ENCODE results near the gene RUNX1.
A peak's percentile ranks its signal among the peaks of the same experiment; 100 is the strongest.

RUNX1 gene

DNA sequence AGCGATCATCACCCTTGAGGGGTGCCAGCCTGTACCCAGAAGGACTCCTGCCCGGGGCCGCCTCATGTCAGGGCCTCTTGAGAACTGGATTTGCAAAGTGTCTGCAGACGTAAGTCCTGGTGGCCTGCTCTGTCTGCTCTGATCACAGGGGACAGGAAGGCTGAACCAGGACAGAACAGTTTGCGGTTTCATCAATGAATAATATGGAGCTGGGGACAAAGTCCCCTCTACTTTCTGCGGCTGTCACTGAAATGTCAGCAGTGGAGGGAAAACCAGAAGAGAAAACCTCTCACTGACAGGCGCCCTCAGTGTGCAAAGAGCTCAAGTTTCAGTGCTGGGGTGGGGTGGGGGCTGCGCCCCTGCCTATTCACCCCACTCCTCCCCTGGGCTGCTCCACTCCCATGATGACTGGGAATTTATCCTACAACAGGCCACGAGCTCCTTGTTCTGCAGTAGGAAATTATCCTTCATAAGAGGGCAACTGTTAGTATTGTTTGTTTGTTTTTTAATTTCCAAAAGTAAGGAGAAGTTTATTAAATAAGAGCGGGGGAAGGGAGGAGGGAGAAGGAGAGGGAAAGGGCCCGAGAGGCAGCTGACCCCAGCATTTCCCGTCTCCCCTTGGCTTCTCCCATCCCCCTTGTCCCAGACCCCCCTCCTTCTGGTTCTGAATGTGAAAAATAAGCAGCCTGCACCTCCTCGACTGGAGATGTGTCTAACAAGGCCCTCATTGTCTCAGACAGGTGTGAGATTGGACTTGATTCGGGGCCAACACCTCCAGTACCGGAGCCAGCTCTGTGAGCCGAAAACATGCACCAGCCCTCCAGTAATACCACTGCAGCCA lies 231.1 kb downstream of the RUNX1 start:
- TF ChIP-seq ELF4 (IDR thresholded peaks at IDR 0.05), result no peak
- TF ChIP-seq ZNF384 (IDR thresholded peaks at IDR 0.05), result no peak
- no peak for TF ChIP-seq FOXA1 (IDR thresholded peaks at IDR 0.05)
- no peak for TF ChIP-seq L3MBTL2 (conservative IDR thresholded peaks at IDR 0.05)
- TF ChIP-seq SUZ12 (IDR thresholded peaks at IDR 0.05), result no peak
- TF ChIP-seq TARDBP (IDR thresholded peaks at IDR 0.05), result no peak
- no peak for TF ChIP-seq ARNT (IDR thresholded peaks at IDR 0.05)
- TF ChIP-seq FOXK2 (IDR thresholded peaks at IDR 0.05), result no peak
- ChIA-PET CTCF (no interaction called here), POLR2A (no interaction called here)
- DNase-seq (ENCODE audit: extremely low spot score), result no peak

DNA sequence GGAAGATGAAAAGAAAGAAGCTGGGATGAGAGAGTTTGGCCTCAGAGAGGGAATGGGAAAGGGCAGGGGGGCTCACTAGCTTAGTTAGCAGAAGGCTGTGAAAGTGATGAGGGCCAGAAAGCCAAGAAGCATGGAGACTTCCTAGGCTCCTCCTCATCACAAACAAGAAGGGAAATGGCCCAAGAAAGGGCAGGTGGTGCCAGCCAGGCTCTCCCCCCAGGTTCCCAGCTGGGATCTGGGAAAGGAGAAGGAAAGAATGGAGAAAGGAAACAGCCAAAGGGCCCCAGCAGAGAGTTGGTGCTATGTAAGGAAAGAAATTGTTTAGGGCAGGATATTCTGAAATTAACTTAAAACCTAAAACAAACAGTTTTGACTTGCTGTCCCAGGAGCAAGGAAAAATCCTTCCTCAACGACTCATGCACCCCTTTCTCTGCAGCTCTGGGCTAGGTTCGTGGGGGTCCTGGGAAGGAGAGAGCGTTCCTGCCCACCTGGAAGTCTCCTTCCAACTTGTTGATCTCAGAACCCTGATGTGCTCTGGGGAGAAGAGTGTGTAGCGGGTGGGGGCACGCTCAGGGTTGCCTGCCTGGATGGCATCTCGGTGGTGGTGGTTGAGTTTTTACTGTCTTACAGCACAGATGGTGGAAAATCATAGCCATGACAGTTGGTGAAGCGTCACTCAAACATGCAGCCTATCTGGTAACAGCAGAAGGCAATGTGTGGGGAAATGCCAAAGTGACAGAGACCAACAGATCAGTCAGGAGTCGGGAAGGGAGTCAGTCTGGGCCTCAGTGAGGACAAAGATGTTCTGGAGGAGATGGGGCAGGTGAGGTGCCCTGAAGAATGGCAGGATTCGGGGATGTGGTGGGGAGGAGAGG lies 233.0 kb downstream of the RUNX1 start:
- TF ChIP-seq L3MBTL2 (conservative IDR thresholded peaks at IDR 0.05) (no peak), SP1 (IDR thresholded peaks at IDR 0.05) (no peak), FOXA1 (IDR thresholded peaks at IDR 0.05) (no peak), FOXK2 (IDR thresholded peaks at IDR 0.05) (no peak)
- DNase-seq (ENCODE audit: extremely low spot score), result no peak
- CTCF ChIA-PET, result interaction anchor here (1.2 kb wide), 1 partner anchor 31 kb away, joined by 4 read pairs; no protein-coding TSS in a partner anchor
- POLR2A ChIA-PET, result interaction anchor here (0.7 kb wide), 1 partner anchor 20 kb away, joined by 3 read pairs; no protein-coding TSS in a partner anchor

DNA sequence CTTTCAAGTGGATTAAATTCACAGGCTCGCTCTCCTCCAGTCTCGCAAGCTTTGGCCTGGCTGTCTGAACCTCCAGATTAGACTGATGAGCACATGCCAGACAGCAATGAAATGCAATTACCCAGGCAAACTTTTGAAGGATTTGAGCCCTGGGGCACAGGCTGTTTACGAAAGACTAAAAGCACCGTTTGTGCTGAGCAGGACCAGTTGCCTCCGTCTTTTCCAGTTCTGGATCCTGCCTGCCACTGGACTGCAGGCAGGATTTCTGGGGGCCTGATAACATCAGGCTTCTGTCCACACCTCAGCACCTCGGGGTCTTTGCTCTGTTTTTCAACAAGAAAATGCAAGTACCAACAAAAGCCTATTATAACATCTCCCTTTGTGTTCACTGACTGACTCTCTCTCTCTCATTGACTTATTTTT lies 234.6 kb downstream of the RUNX1 start:
- ChIA-PET POLR2A (no interaction called here), CTCF (interaction anchor here (1.2 to 1.5 kb wide), 2 partner anchors 32 to 69 kb away, joined by 3 to 4 read pairs; no protein-coding TSS in a partner anchor)
- no peak for TF ChIP-seq LEF1 (IDR thresholded peaks at IDR 0.05; ENCODE audit: borderline replicate concordance)
- TF ChIP-seq L3MBTL2 (conservative IDR thresholded peaks at IDR 0.05), result no peak
- TF ChIP-seq FOXA1 (IDR thresholded peaks at IDR 0.05), result no peak
- TF ChIP-seq, protein P1, sequence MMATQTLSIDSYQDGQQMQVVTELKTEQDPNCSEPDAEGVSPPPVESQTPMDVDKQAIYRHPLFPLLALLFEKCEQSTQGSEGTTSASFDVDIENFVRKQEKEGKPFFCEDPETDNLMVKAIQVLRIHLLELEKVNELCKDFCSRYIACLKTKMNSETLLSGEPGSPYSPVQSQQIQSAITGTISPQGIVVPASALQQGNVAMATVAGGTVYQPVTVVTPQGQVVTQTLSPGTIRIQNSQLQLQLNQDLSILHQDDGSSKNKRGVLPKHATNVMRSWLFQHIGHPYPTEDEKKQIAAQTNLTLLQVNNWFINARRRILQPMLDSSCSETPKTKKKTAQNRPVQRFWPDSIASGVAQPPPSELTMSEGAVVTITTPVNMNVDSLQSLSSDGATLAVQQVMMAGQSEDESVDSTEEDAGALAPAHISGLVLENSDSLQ (IDR thresholded peaks at IDR 0.05), result no peak
- no peak for TF ChIP-seq HDGF (IDR thresholded peaks at IDR 0.05; ENCODE audit: borderline replicate concordance)
- TF ChIP-seq NFRKB (IDR thresholded peaks at IDR 0.05), result no peak
- TF ChIP-seq CTBP1 (IDR thresholded peaks at IDR 0.05; ENCODE audit: borderline replicate concordance), result no peak
- no peak for TF ChIP-seq TARDBP (IDR thresholded peaks at IDR 0.05)
- TF ChIP-seq FOXK2 (IDR thresholded peaks at IDR 0.05), result no peak
- no peak for TF ChIP-seq SP1 (IDR thresholded peaks at IDR 0.05)
- TF ChIP-seq BHLHE40 (IDR thresholded peaks at IDR 0.05; ENCODE audit: borderline replicate concordance), result no peak
- TF ChIP-seq FOXM1 (IDR thresholded peaks at IDR 0.05; ENCODE audit: borderline replicate concordance), result no peak
- TF ChIP-seq ARNT (IDR thresholded peaks at IDR 0.05), result no peak
- no peak for TF ChIP-seq SUZ12 (IDR thresholded peaks at IDR 0.05)
- no peak for DNase-seq (ENCODE audit: extremely low spot score)

DNA sequence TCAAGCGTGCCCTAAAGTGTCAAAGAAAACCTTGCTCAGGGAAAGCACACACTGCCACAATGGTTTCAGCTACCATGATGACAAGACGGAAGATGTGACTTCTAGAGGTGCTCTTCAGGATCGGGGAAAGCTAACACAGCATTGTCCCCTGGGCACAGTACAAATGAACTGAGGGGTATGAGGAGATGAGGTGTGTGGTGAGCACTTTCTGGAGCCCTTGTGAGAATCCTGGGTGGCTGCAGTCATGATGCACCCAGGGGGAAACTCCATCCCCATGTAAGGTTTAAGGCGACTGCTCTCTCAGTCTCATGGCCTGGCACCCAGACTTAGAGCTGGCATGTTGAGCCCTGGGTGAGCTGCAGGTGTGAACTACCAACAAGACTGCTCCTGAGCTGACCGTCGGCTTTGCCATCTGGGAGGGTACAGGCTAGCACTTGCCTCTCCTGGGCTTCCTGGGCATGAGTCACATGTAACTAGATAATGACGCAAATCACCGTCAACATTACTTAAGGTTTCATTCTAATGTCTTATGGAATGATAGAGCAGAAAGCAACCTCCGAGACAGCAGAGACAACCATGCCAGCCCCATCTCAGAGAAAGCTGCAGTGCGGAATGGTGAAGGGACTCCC lies 235.7 kb downstream of the RUNX1 start:
- TF ChIP-seq TARDBP (IDR thresholded peaks at IDR 0.05) (no peak), FOXK2 (IDR thresholded peaks at IDR 0.05) (no peak), HDGF (IDR thresholded peaks at IDR 0.05; ENCODE audit: borderline replicate concordance) (no peak), ZNF384 (IDR thresholded peaks at IDR 0.05) (no peak)
- CTCF ChIA-PET, result no interaction called here
- no peak for DNase-seq (ENCODE audit: extremely low spot score)
- POLR2A ChIA-PET, result interaction anchor here (1.2 to 3.8 kb wide), 2 partner anchors 73 to 75 kb away, joined by 3 to 12 read pairs; no protein-coding TSS in a partner anchor

DNA sequence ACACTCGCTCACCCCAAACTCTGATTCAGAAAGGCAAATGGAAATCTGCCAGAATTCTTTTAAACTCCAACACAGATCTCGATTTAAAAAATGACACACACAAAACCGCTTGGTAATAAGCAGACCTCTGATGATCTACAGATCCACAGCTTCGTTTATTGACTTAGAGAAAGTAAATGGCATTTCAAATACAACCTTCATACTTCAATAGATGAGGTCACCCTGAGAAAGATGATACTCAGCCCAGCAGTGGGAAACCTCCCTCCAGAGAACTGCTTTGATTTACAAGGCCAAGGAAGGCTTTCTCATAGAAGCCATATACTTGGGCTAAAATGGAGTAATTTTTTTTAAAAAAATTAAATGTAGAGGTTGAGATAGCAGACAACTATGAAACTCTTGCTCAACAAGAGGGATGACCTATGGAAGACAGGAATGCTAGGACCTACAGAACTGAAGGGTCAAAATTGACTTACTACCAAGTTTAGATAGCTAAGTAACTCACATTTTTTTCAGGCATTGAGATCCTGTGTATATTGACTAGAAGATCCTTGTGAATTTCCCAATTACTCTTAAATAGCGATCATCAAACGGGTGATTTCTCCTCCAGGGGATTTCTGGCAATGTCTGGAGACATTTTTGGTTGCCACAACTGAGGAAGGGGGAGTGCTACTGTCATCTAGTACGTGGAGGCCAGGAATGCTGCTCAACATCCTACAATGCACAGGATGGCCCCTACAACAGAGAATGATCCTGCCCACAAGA lies 236.4 kb downstream of the RUNX1 start:
- CTCF ChIA-PET, result interaction anchor here (0.8 to 1.1 kb wide), 2 partner anchors 12 to 89 kb away, joined by 3 to 5 read pairs; no protein-coding TSS in a partner anchor

More for the DNA sequence above, 236.4 kb downstream of the RUNX1 start:
- no peak for TF ChIP-seq TARDBP (IDR thresholded peaks at IDR 0.05)
- no peak for TF ChIP-seq ZNF384 (IDR thresholded peaks at IDR 0.05)
- TF ChIP-seq NFRKB (IDR thresholded peaks at IDR 0.05), result no peak
- TF ChIP-seq L3MBTL2 (conservative IDR thresholded peaks at IDR 0.05), result no peak
- TF ChIP-seq, protein P1 (IDR thresholded peaks at IDR 0.05), result peak; percentile 42; the same call in 1 of the 2 replicates
- DNase-seq (ENCODE audit: extremely low spot score), result peak; percentile 31
- POLR2A ChIA-PET, result interaction anchor here (1.2 to 3.8 kb wide), 2 partner anchors 73 to 76 kb away, joined by 3 to 12 read pairs; no protein-coding TSS in a partner anchor

Measured in HEK293T (cell line).